Measurements from ENCODE around the gene NCEH1. TPM values are rescaled to one million over a fixed set of nuclear protein-coding genes. Genes with fewer than 3 reads are reported as not detected.

The NCEH1 gene
- total and polyA plus RNA-seq, 10 of the 15 experiments (the other 5 are each of a cell fraction or from before 2014, with no cell fraction given), result 1.8 to 8.1 (median 4.5) TPM

DNA sequence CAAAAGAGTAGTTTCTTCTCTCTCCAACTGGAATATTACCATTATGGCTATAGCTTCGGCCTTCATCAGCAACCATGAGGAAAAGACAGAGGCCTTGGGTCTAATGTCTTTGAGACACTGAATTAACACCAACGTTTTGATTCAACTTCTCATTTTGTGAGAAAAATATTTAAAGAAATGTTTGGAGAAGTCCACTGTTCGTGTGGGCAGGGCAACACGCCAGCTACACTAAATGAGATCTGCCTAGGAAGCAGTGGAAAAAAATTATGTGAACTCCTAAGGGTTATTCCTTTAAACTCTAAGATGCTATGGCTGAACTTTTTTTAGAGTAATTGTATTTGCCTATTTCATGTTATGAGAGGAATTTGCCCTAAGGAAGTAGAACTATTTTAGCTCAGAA, 41.8 kb downstream of the NCEH1 start:
- H3K27me3 ChIP-seq (replicated peaks in 1 of 2; ENCODE audit: control insufficient read depth in 2 of 2, insufficient read depth in 2 of 2, low read length in 1 of 2), result no peaks in the 10 kb centered on the region
- H3K79me2 ChIP-seq (ENCODE audit: control insufficient read depth, insufficient read depth, low read length), result no peaks in the 10 kb centered on the region
- H3K9ac ChIP-seq (ENCODE audit: control insufficient read depth, insufficient read depth, low read length), result no peak overlapping the region
- BruUV-seq (replicated peaks), result no TSS peak
- in situ Hi-C loops (cut with MboI), result loop anchor here (25.0 kb wide), 1 partner anchor 332 kb away; no protein-coding TSS in a partner anchor
- H4K20me1 ChIP-seq (ENCODE audit: control insufficient read depth, insufficient read depth), result no peaks in the 10 kb centered on the region
- DNase-seq (ENCODE audit: low read depth, low spot score) (no peak), ATAC-seq (no peak), FAIRE-seq (no peak)
- ChIA-PET CTCF (interaction anchor here (0.8 to 4.7 kb wide), 22 partner anchors 8 to 337 kb away, joined by 3 to 25 read pairs (median 7); partner anchors contain the start of gene NCEH1), RAD21 (ENCODE audit: unreplicated experiment) (interaction anchor here (1.1 kb wide), 2 partner anchors 44 to 208 kb away, joined by 3 to 4 read pairs; no protein-coding TSS in a partner anchor), POLR2A (interaction anchor here (0.9 kb wide), 1 partner anchor 81 kb away, joined by 3 read pairs; no protein-coding TSS in a partner anchor), SMC1A (ENCODE audit: uncharacterized antibody, unreplicated experiment) (interaction anchor here (0.8 to 2.9 kb wide), 8 partner anchors 42 to 336 kb away, joined by 3 to 8 read pairs (median 4); no protein-coding TSS in a partner anchor)
- no peaks in the 10 kb centered on the region for H3K36me3 ChIP-seq (ENCODE audit: control insufficient read depth in 2 of 2, insufficient read depth in 2 of 2, low read length in 1 of 2)
- no peak overlapping the region for H2AFZ ChIP-seq (ENCODE audit: control insufficient read depth, low read depth, low read length)
- H3K4me1 ChIP-seq (ENCODE audit: control insufficient read depth, insufficient read depth, low read length), result no peaks in the 10 kb centered on the region
- H3K9me3 ChIP-seq (replicated peaks; ENCODE audit: control insufficient read depth, insufficient read depth, low read length), result no peaks in the 10 kb centered on the region
- no peak overlapping the region for H3K27ac ChIP-seq (ENCODE audit: control insufficient read depth, insufficient read depth)
- H3K4me2 ChIP-seq (ENCODE audit: control insufficient read depth, insufficient read depth), result no peak overlapping the region
- WGBS (ENCODE audit: insufficient coverage, insufficient replicate concordance, low lambda C conversion rate, missing lambda C conversion rate), result 49% methylated on average over 4 of the region's 4 CpGs
- intact Hi-C loops (cut with micrococcal nuclease; ENCODE audit: unreplicated experiment), result loop anchor here (5.0 kb wide), 1 partner anchor 192 kb away; no protein-coding TSS in a partner anchor
- no peak for TF ChIP-seq CBFB (IDR thresholded peaks at IDR 0.05; ENCODE audit: low read depth)
- TF ChIP-seq CBX3 (IDR thresholded peaks at IDR 0.05; ENCODE audit: borderline replicate concordance, low read depth), result no peak
- TF ChIP-seq HDAC2 (IDR thresholded peaks at IDR 0.05), result no peak
- no peak overlapping the region for H3K4me3 ChIP-seq

DNA sequence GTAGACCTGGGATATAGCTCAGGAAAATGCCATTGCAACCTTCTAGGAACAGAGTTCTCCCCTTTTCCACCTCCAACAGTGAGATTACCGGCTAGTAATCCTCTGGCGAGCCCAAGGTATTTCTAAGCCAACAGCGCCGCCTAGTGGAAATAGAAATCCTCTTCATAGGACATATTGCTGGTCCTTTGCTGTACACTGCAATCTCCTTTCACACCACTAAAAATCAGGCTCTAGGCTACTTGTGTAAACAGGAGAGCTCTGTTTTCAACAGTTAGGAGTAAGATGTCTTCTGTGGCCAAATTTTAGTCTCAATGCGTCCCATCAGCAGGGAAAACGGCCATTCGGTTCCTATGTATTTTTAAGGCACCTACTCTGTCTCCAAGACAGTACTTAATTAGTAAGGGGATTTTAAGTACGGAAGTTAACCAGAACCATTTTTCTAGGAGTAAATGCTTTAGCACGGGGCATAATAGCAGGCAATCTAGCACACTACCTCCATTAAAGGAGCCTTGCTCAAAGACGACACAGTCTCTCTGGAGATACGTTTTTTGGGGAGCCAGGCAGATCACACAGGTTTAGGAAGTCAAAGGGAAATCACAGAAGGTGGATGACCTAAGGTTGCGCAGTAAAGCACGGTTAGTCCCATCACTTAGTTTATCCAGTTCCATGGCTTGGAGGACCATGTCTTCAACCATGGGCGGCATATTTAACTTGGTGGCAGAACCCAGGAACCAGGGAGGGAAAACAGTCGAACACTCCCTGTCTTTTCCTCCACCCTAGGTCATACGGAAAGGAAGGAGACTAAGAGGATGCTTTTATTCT, 43.8 kb downstream of the NCEH1 start:
- Histone ChIP-seq H3K36me3 (ENCODE audit: control insufficient read depth in 2 of 2, insufficient read depth in 2 of 2, low read length in 1 of 2) (no peaks in the 10 kb centered on the region), H3K9me3 (replicated peaks; ENCODE audit: control insufficient read depth, insufficient read depth, low read length) (no peaks in the 10 kb centered on the region), H4K20me1 (ENCODE audit: control insufficient read depth, insufficient read depth) (no peaks in the 10 kb centered on the region), H2AFZ (ENCODE audit: control insufficient read depth, low read depth, low read length) (no peak overlapping the region), H3K79me2 (ENCODE audit: control insufficient read depth, insufficient read depth, low read length) (no peaks in the 10 kb centered on the region), H3K27ac (ENCODE audit: control insufficient read depth, insufficient read depth) (no peak overlapping the region), H3K4me3 (no peak overlapping the region), H3K9ac (ENCODE audit: control insufficient read depth, insufficient read depth, low read length) (no peak overlapping the region), H3K4me2 (ENCODE audit: control insufficient read depth, insufficient read depth) (no peak overlapping the region), H3K4me1 (ENCODE audit: control insufficient read depth, insufficient read depth, low read length) (no peaks in the 10 kb centered on the region), H3K27me3 (replicated peaks in 1 of 2; ENCODE audit: control insufficient read depth in 2 of 2, insufficient read depth in 2 of 2, low read length in 1 of 2) (no peaks in the 10 kb centered on the region)
- in situ Hi-C loops (cut with MboI) (loop anchor here (25.0 kb wide), 1 partner anchor 330 kb away; no protein-coding TSS in a partner anchor), intact Hi-C loops (cut with micrococcal nuclease; ENCODE audit: unreplicated experiment) (loop anchor here (1.0 to 5.0 kb wide), 4 partner anchors 70 to 334 kb away; no protein-coding TSS in a partner anchor)
- SMC1A ChIA-PET (ENCODE audit: uncharacterized antibody, unreplicated experiment), result interaction anchor here (0.9 to 2.9 kb wide), 14 partner anchors 19 to 335 kb away, joined by 3 to 8 read pairs (median 3); no protein-coding TSS in a partner anchor
- POLR2A ChIA-PET, result no interaction called here
- CTCF ChIA-PET, result interaction anchor here (0.6 to 4.7 kb wide), 37 partner anchors 8 to 1050 kb away, joined by 3 to 33 read pairs (median 5); partner anchors contain the start of gene NCEH1
- WGBS (ENCODE audit: insufficient coverage, insufficient replicate concordance, low lambda C conversion rate, missing lambda C conversion rate), result 54% methylated on average over 16 of the region's 16 CpGs
- RAD21 ChIA-PET (ENCODE audit: unreplicated experiment), result interaction anchor here (1.0 to 1.3 kb wide), 2 partner anchors 193 to 206 kb away, joined by 3 to 4 read pairs; no protein-coding TSS in a partner anchor
- BruUV-seq (replicated peaks), result no TSS peak
- DNase-seq (ENCODE audit: low read depth, low spot score) (no peak), FAIRE-seq (peak; percentile 23), ATAC-seq (peak; percentile 100)
- peak; percentile 77 for TF ChIP-seq SMC3 (IDR thresholded peaks at IDR 0.05; ENCODE audit: borderline replicate concordance, low read length)
- TF ChIP-seq, protein P1, sequence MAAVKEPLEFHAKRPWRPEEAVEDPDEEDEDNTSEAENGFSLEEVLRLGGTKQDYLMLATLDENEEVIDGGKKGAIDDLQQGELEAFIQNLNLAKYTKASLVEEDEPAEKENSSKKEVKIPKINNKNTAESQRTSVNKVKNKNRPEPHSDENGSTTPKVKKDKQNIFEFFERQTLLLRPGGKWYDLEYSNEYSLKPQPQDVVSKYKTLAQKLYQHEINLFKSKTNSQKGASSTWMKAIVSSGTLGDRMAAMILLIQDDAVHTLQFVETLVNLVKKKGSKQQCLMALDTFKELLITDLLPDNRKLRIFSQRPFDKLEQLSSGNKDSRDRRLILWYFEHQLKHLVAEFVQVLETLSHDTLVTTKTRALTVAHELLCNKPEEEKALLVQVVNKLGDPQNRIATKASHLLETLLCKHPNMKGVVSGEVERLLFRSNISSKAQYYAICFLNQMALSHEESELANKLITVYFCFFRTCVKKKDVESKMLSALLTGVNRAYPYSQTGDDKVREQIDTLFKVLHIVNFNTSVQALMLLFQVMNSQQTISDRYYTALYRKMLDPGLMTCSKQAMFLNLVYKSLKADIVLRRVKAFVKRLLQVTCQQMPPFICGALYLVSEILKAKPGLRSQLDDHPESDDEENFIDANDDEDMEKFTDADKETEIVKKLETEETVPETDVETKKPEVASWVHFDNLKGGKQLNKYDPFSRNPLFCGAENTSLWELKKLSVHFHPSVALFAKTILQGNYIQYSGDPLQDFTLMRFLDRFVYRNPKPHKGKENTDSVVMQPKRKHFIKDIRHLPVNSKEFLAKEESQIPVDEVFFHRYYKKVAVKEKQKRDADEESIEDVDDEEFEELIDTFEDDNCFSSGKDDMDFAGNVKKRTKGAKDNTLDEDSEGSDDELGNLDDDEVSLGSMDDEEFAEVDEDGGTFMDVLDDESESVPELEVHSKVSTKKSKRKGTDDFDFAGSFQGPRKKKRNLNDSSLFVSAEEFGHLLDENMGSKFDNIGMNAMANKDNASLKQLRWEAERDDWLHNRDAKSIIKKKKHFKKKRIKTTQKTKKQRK (IDR thresholded peaks at IDR 0.05; ENCODE audit: low read depth, low read length), result no peak
- TF ChIP-seq, protein P2, sequence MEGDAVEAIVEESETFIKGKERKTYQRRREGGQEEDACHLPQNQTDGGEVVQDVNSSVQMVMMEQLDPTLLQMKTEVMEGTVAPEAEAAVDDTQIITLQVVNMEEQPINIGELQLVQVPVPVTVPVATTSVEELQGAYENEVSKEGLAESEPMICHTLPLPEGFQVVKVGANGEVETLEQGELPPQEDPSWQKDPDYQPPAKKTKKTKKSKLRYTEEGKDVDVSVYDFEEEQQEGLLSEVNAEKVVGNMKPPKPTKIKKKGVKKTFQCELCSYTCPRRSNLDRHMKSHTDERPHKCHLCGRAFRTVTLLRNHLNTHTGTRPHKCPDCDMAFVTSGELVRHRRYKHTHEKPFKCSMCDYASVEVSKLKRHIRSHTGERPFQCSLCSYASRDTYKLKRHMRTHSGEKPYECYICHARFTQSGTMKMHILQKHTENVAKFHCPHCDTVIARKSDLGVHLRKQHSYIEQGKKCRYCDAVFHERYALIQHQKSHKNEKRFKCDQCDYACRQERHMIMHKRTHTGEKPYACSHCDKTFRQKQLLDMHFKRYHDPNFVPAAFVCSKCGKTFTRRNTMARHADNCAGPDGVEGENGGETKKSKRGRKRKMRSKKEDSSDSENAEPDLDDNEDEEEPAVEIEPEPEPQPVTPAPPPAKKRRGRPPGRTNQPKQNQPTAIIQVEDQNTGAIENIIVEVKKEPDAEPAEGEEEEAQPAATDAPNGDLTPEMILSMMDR (IDR thresholded peaks at IDR 0.05 in 2 of 3, conservative IDR thresholded peaks at IDR 0.05 in 1 of 3; ENCODE audit: control insufficient read depth in 2 of 3, extremely low read depth in 1 of 3, insufficient read depth in 1 of 3, low read depth in 3 of 3, low read length in 3 of 3), result peak; percentile 86 to 96 (median 95)
- TF ChIP-seq RAD21 (IDR thresholded peaks at IDR 0.05; ENCODE audit: insufficient read depth, low read depth, low read length), result peak; percentile 95
- TF ChIP-seq EP300 (IDR thresholded peaks at IDR 0.05; ENCODE audit: borderline replicate concordance in 1 of 2, control insufficient read depth in 1 of 2, low read depth in 2 of 2, low read length in 2 of 2), result no peak
- TF ChIP-seq YY1 (IDR thresholded peaks at IDR 0.05; ENCODE audit: low read depth, low read length), result peak; percentile 61
